RWPE1 (cell line): ENCODE data around the gene HRCT1.

Experiments used
- CTCF ChIA-PET: fragments of 350-600 bp; sonication (Branson Sonifier 250); formaldehyde crosslinking; extraction: SDS; loops from one replicate; lab custom pipeline; 2021; lab: Yijun Ruan, JAX
- POLR2A ChIA-PET: fragments of 400-600 bp; formaldehyde crosslinking; extraction: SDS; loops from one replicate; lab custom pipeline; 2020; ENCODE audit warnings: antibody characterized with exemption; ENCODE audit not compliant: low non-redundant PET; lab: Yijun Ruan, JAX
- DNase-seq: peaks from one replicate; pipeline ENCODE4 v3.0.0; 2012; ENCODE audit warnings: low spot score
- H3K27ac ChIP-seq: fragments of 450-650 bp; 2 replicates; pipeline ENCODE4 v1.5.1; 2017
- CTCF ChIP-seq: fragments of 450-650 bp; conservative IDR thresholded peaks from 2 replicates; pipeline ENCODE4 v1.5.1; 2017; ENCODE audit warnings: low read depth, mild to moderate bottlenecking

Gene HRCT1

GRCh38 chr9:35938474-35939356, 32.7 kb downstream of the HRCT1 start:
- DNase-seq = no peak
- TF ChIP-seq CTCF = no peak
- CTCF ChIA-PET = interaction anchor here (0.7 to 1.7 kb wide), 2 partner anchors 11 to 16 kb away, joined by 4 to 5 read pairs; no protein-coding TSS in a partner anchor
- no peak overlapping the region for H3K27ac ChIP-seq
- POLR2A ChIA-PET = no interaction called here

- ChIA-PET CTCF (interaction anchor here (1.7 kb wide), 1 partner anchor 15 kb away, joined by 5 read pairs; no protein-coding TSS in a partner anchor), POLR2A (no interaction called here)
- H3K27ac ChIP-seq = no peak overlapping the region
- TF ChIP-seq CTCF = no peak
- DNase-seq = no peak
Measured at GRCh38 chr9:35939679-35940250, 33.8 kb downstream of the HRCT1 start.

- POLR2A ChIA-PET = no interaction called here
- no peak for DNase-seq
- CTCF ChIA-PET = interaction anchor here (1.0 to 1.7 kb wide), 2 partner anchors 14 kb away, joined by 5 read pairs; no protein-coding TSS in a partner anchor
Measured at GRCh38 chr9:35940458-35941407, 34.7 kb downstream of the HRCT1 start.

GRCh38 chr9:35942286-35942685, 36.3 kb downstream of the HRCT1 start:
- no peak overlapping the region for H3K27ac ChIP-seq
- no peak for DNase-seq
- TF ChIP-seq CTCF = no peak
- ChIA-PET CTCF (interaction anchor here (0.8 kb wide), 1 partner anchor 43 kb away, joined by 4 read pairs; no protein-coding TSS in a partner anchor), POLR2A (no interaction called here)

More at GRCh38 chr9:35940458-35941407, 34.7 kb downstream of the HRCT1 start:
- no peak overlapping the region for H3K27ac ChIP-seq
- TF ChIP-seq CTCF = no peak

GRCh38 chr9:35944173-35944572, 38.2 kb downstream of the HRCT1 start:
- POLR2A ChIA-PET = no interaction called here

More at GRCh38 chr9:35944173-35944572, 38.2 kb downstream of the HRCT1 start:
- DNase-seq = no peak
- no peak for TF ChIP-seq CTCF
- CTCF ChIA-PET = interaction anchor here (0.6 to 1.5 kb wide), 4 partner anchors 11 to 275 kb away, joined by 3 to 13 read pairs (median 4); no protein-coding TSS in a partner anchor
- no peak overlapping the region for H3K27ac ChIP-seq
